MG63 (cell line): ENCODE data around the gene BIRC5. TPM values are rescaled to one million over a fixed set of nuclear protein-coding genes. Genes with fewer than 3 reads are reported as not detected.

Experiments used
- DNase-seq: peaks from one replicate; pipeline ENCODE4 v3.0.0-alpha.2; 2020
- H3K27me3 ChIP-seq: fragments of 250-450 bp; sonication (Bioruptor Pico); 2 replicates; pipeline ENCODE4 v1.5.1; 2020; ENCODE audit warnings: mild to moderate bottlenecking, moderate library complexity
- H3K36me3 ChIP-seq: fragments of 250-450 bp; sonication (Bioruptor Pico); 2 replicates; pipeline ENCODE4 v1.5.1; 2020; ENCODE audit warnings: mild to moderate bottlenecking, moderate library complexity
- H3K4me3 ChIP-seq: fragments of 250-450 bp; sonication (Bioruptor Pico); 2 replicates; pipeline ENCODE4 v1.5.1; 2020; ENCODE audit warnings: mild to moderate bottlenecking, moderate library complexity
- H3K9me3 ChIP-seq: fragments of 250-450 bp; sonication (Bioruptor Pico); 2 replicates; pipeline ENCODE4 v1.5.1; 2020; ENCODE audit warnings: mild to moderate bottlenecking, moderate library complexity
- total RNA-seq: library from RNA; depleted of rRNA; stranded (reverse); fragments of >200 nt; shearing (Covaris generic); gene quantifications from 2 replicates; pipeline ENCODE4 v1.2.3, GENCODE V29; 2014; ENCODE audit warnings: low replicate concordance

The BIRC5 gene
- total RNA-seq, 1 experiment from 2014 or later = 218 TPM

DNA sequence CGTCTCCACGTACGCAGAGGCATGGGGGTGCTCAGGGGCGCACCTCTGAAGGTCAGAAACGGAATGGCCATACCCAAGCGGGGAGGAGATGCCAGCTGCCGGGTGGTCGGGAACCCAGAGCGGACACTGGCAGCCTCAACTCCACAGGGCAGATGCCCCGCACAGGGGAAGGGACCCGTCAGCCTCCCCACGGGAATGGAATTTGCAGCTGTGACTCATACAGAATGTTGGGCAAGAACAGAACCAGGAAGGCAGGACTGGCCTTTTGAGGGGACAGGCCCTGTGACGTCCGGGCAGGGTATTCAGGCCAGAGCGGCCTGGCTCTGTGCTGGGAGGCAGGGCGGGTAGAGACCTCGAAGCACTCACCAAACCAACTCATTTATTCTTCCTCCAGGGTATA, 34.7 kb upstream of the BIRC5 start:
- H3K36me3 ChIP-seq = peaks cover 87% of the 10 kb centered on the region
- H3K9me3 ChIP-seq = no peaks in the 10 kb centered on the region
- DNase-seq = no peak
- no peak overlapping the region for H3K4me3 ChIP-seq
- no peaks in the 10 kb centered on the region for H3K27me3 ChIP-seq

DNA sequence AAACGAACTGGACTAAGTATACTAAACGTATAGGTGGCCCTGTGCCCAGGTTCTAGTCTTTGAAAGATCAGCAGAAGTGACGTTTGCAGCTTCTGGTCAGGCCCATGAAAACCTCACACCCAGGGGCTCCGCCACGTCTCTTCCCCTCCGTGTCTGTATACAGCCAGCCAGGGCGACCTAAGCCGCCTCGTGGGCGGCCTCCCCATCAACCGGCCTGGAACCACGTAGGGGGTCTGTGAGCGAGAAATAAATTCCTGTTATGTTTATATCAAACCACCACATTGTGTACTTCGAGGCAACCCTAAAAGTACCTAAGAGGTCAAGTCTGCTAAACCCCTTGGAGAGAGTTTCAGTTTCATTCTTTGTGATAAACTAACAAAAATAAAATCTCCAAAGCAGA, 34.0 kb upstream of the BIRC5 start:
- Histone ChIP-seq H3K36me3 (peaks cover 87% of the 10 kb centered on the region), H3K27me3 (no peaks in the 10 kb centered on the region), H3K4me3 (no peak overlapping the region), H3K9me3 (no peaks in the 10 kb centered on the region)
- no peak for DNase-seq

DNA sequence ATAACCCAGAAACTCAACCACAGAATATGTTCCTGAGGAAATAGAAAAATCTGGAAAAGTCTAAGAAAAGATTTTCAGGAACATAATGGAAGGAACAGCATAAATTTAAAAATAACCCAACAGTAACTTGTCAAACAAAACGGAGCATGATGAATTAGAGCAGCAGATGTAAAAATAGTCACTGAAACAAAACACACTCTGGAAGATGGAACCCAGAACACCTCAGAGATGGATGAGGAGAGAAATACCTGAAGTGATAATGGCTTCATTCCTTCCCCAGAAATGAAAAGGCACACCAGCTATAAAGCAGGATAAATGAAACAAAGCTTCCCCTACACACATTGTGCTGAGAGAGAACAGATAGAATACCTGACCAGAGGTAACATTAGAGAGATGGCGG, 33.5 kb upstream of the BIRC5 start:
- Histone ChIP-seq H3K9me3 (no peaks in the 10 kb centered on the region), H3K4me3 (no peak overlapping the region), H3K36me3 (peaks cover 87% of the 10 kb centered on the region), H3K27me3 (no peaks in the 10 kb centered on the region)
- DNase-seq = no peak

- Histone ChIP-seq H3K4me3 (no peak overlapping the region), H3K9me3 (no peaks in the 10 kb centered on the region), H3K36me3 (peaks cover 71% of the 10 kb centered on the region), H3K27me3 (no peaks in the 10 kb centered on the region)
- no peak for DNase-seq
Observed at GRCh38 chr17:78182504-78182903, 31.5 kb upstream of the BIRC5 start.

DNA sequence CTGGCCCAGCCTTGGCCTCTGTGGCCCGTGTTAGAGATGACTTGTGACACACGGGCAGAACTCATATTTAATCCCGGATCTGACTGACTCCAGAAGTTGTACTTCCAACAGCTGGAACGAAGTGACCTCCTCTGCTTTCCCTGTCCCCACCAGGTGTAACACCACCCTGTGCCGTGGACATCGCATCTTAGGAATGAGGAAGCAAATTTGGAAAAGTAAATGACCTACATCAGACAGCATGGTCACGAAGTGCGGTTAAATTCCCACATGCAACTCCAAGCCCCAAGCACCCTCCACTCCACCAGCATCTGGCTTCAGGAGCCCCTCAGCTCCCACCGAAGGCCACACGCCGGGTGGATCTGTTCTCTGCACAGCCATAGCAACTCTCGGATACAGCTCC, 30.1 kb upstream of the BIRC5 start:
- H3K36me3 ChIP-seq = peaks cover 57% of the 10 kb centered on the region
- no peaks in the 10 kb centered on the region for H3K9me3 ChIP-seq
- H3K4me3 ChIP-seq = no peak overlapping the region
- no peak for DNase-seq
- H3K27me3 ChIP-seq = no peaks in the 10 kb centered on the region

- Histone ChIP-seq H3K9me3 (no peaks in the 10 kb centered on the region), H3K27me3 (no peaks in the 10 kb centered on the region), H3K4me3 (no peak overlapping the region), H3K36me3 (peaks cover 52% of the 10 kb centered on the region)
- DNase-seq = no peak
Observed at GRCh38 chr17:78184351-78184750, 29.7 kb upstream of the BIRC5 start.

DNA sequence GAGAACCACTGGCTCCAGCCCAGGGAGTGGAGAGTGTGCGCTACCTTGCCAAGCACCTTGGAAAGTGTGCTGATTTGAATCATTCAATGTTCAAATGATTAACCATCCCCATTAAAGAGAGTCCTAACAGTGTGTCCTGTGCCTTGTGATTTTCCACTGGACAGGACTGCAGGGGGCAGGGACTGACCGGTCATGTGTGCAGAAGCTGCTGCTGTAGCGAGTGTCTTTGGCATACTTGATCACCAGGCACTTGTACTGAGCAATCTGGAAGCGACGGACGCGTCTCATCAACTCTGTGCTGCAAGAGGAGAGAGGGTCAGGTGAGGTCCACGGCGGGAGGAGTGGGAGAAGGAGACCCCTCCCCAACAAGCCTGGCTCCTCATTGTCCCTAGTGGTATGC, 29.2 kb upstream of the BIRC5 start:
- H3K36me3 ChIP-seq = peaks cover 48% of the 10 kb centered on the region
- no peaks in the 10 kb centered on the region for H3K27me3 ChIP-seq
- H3K4me3 ChIP-seq = no peak overlapping the region
- H3K9me3 ChIP-seq = no peaks in the 10 kb centered on the region
- DNase-seq = no peak

GRCh38 chr17:78185981-78186691, 27.9 kb upstream of the BIRC5 start:
- no peaks in the 10 kb centered on the region for H3K27me3 ChIP-seq
- peaks cover 46% of the 10 kb centered on the region for H3K36me3 ChIP-seq
- peak; percentile 80 for DNase-seq
- H3K4me3 ChIP-seq = peak overlapping the region; percentile 72
- no peaks in the 10 kb centered on the region for H3K9me3 ChIP-seq

GRCh38 chr17:78186692-78187595, 27.1 kb upstream of the BIRC5 start, which contains the start of the genes AFMID and TK1:
AFMID (plus strand) TSS chr17:78187362; CDS start chr17:78187371, 9 bp downstream.
TK1 (minus strand) TSS chr17:78187052; CDS start chr17:78186994, 58 bp downstream.
- Histone ChIP-seq H3K9me3 (no peaks in the 10 kb centered on the region), H3K36me3 (peaks cover 41% of the 10 kb centered on the region), H3K4me3 (peak within 1 kb of the TSS; percentile 72), H3K27me3 (no peaks in the 10 kb centered on the region)
- DNase-seq = peak; percentile 97

- Histone ChIP-seq H3K9me3 (no peaks in the 10 kb centered on the region), H3K36me3 (peaks cover 33% of the 10 kb centered on the region), H3K27me3 (no peaks in the 10 kb centered on the region), H3K4me3 (no peak overlapping the region)
- DNase-seq = no peak
Observed at GRCh38 chr17:78196716-78197115, 17.3 kb upstream of the BIRC5 start.

GRCh38 chr17:78197147-78197832, 16.8 kb upstream of the BIRC5 start:
- H3K9me3 ChIP-seq = no peaks in the 10 kb centered on the region
- H3K4me3 ChIP-seq = no peak overlapping the region
- DNase-seq = no peak
- peaks cover 32% of the 10 kb centered on the region for H3K36me3 ChIP-seq
- no peaks in the 10 kb centered on the region for H3K27me3 ChIP-seq

DNA sequence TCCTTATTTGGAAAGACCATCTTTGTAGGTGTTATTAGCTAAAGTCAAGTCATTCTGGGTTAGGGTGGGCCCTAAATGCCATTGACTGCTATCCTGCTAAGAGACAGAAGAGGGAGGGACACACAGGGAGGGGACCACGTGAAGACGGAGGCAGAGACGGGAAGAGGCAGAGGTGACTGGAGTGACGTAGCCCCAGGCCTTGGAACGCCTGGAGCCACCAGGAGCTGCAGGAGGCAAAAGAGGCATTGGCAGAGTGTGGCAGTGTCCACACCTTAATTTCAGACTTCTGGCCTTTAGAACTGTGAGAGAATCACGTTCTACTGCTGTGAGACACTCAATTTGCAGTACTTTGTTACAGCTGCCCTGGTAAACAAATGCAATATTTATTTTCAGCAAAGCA, 13.6 kb upstream of the BIRC5 start:
- no peaks in the 10 kb centered on the region for H3K9me3 ChIP-seq
- H3K4me3 ChIP-seq = no peak overlapping the region
- H3K36me3 ChIP-seq = peaks cover 24% of the 10 kb centered on the region
- no peaks in the 10 kb centered on the region for H3K27me3 ChIP-seq
- DNase-seq = no peak

GRCh38 chr17:78202666-78203065, 11.4 kb upstream of the BIRC5 start:
- peaks cover 9% of the 10 kb centered on the region for H3K36me3 ChIP-seq
- no peak for DNase-seq

DNA sequence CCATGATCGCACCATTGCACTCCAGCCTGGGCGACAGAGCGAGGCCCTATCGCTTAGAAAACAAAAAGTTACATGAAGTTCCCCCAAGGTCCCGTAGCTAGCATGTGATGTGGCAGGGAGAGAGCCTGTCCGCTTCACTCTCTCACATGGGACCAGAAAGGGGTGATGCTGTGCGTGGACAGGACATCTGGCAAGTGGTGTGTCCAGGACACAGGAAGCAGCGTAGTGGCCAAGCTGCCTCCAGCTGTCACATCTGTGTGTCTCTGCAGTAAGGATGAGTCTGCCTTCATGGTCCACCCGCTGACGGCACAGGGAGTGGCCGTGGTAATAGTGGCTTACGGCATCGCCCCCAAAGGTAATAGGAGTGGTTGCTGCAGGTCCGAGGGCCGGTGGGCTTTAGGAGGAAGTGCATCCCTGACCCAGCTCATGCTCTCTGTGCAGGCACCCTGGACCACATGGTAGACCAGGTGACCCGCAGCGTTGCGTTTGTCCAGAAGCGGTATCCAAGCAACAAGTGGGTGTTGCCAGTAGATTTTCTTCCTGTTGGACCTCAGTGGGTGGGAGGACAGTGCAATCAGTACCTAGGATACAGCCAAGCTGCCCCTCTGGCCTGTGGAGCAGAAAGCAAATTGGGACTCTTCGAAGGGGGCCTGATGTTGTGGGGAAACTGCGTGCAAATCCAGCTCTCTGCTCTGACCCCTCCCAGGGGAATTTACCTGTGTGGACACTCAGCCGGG, 9.5 kb upstream of the BIRC5 start:
- 0 out of 2 replicates have a peak, but pooled peaks cover 3% of the 10 kb centered on the region for H3K36me3 ChIP-seq
- H3K4me3 ChIP-seq = no peak overlapping the region
- H3K27me3 ChIP-seq = no peaks in the 10 kb centered on the region
- DNase-seq = no peak
- H3K9me3 ChIP-seq = no peaks in the 10 kb centered on the region

More at GRCh38 chr17:78202666-78203065, 11.4 kb upstream of the BIRC5 start:
- H3K9me3 ChIP-seq = no peaks in the 10 kb centered on the region
- H3K4me3 ChIP-seq = no peak overlapping the region
- no peaks in the 10 kb centered on the region for H3K27me3 ChIP-seq

DNA sequence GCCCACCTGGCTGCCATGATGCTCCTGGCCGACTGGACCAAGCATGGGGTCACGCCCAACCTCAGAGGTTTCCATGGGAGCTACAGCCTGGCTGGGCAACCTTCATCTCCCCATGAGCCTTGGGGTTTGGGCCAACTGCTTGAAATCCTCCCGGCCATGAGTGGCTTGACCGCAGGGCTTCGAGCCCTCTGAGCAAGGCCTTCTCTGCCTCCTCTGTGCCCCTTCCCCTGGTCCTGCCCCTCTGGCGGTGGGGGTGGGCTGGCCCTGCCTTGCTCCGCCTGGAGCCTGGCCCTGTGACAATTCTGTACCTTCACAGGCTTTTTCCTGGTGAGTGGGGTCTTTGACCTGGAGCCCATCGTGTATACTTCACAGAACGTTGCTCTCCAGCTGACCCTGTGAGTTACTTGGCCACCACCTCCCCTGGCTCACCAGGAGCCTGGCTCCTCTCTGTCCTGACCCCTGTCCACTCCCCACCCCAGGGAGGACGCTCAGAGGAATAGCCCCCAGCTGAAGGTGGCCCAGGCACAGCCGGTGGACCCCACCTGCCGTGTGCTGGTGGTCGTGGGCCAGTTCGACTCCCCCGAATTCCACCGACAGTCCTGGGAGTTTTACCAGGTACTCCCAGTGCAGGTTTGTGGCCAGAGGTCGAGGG, 8.8 kb upstream of the BIRC5 start:
- Histone ChIP-seq H3K27me3 (no peaks in the 10 kb centered on the region), H3K4me3 (no peak overlapping the region), H3K9me3 (no peaks in the 10 kb centered on the region), H3K36me3 (0 out of 2 replicates have a peak, but pooled peaks cover 3% of the 10 kb centered on the region)
- no peak for DNase-seq

DNA sequence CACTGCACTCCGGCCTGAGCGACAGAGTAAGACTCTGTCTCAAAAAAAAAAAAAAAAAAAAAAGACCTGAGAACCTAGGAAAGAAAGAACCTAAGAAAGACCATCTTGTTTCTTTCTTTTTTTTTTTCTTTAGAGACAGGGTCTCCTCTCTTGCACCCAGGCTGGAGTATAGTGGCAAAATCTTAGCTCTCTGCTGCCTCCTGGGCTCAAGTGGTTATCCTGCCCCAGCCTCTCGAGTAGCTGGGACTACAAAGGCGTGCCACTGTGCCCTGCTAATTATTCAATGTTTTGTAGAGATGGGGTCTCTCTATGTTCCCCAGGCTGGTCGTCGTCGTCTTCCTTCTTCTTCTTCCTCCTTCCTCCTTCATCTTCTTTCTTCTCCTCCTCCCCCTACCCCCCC, 7.8 kb upstream of the BIRC5 start:
- no peak for DNase-seq
- no peaks in the 10 kb centered on the region for H3K36me3 ChIP-seq
- no peaks in the 10 kb centered on the region for H3K9me3 ChIP-seq
- H3K27me3 ChIP-seq = no peaks in the 10 kb centered on the region
- no peak overlapping the region for H3K4me3 ChIP-seq
